Activated B cell treated with CpG ODN at 0.5 μM for 24 hours (primary cell): Measurements from ENCODE around the gene HOXA10. TPM values are rescaled to one million over a fixed set of nuclear protein-coding genes. Genes with fewer than 3 reads are reported as not detected.
A peak's percentile ranks its signal among the peaks of the same experiment; 100 is the strongest.

Experiments
- ATAC-seq: fragments of 200-7000 bp; cut with Tn5 transposase; one replicate; pipeline ENCODE4 v1.10.0; 2021; ENCODE audit warnings: low read depth, mild to moderate bottlenecking, moderate library complexity
- CTCF ChIA-PET: fragments of 350-600 bp; sonication (Branson Sonifier 250); formaldehyde crosslinking; loops from one replicate; lab custom pipeline; 2021; ENCODE audit warnings: antibody characterized with exemption; lab: Charles Lee
- POLR2A ChIA-PET: fragments of 350-600 bp; sonication (Branson Sonifier 250); formaldehyde crosslinking; loops from one replicate; lab custom pipeline; 2021; ENCODE audit warnings: antibody characterized with exemption; lab: Charles Lee
- DNase-seq: peaks from one replicate; pipeline ENCODE4 v3.0.0; 2022
- H3K27ac Mint-ChIP-seq: one replicate; pipeline ENCODE4 v1.8.0; 2020; ENCODE audit warnings: mixed read lengths
- H3K27me3 Mint-ChIP-seq: one replicate; pipeline ENCODE4 v1.8.0; 2021; ENCODE audit warnings: mixed read lengths
- H3K36me3 Mint-ChIP-seq: one replicate; pipeline ENCODE4 v1.8.0; 2021; ENCODE audit warnings: low read depth, mixed read lengths
- H3K4me1 Mint-ChIP-seq: one replicate; pipeline ENCODE4 v1.8.0; 2021; ENCODE audit warnings: mixed read lengths
- H3K4me3 Mint-ChIP-seq: one replicate; pipeline ENCODE4 v1.8.0; 2020; ENCODE audit warnings: mild to moderate bottlenecking, mixed read lengths
- H3K9me3 Mint-ChIP-seq: one replicate; pipeline ENCODE4 v1.8.0; 2020; ENCODE audit warnings: mixed read lengths
- CTCF ChIP-seq: fragments of 200-600 bp; IDR thresholded peaks from one replicate; pipeline ENCODE4 v1.8.0; 2022; ENCODE audit warnings: antibody characterized with exemption, mild to moderate bottlenecking
- intact Hi-C: fragments of 100-400 bp; cut with micrococcal nuclease; formaldehyde crosslinking; loops from one replicate; pipeline ENCODE4 v1.15.1; 2024
- total RNA-seq: library from RNA; stranded (reverse); gene quantifications from 2 replicates; pipeline ENCODE4 v1.2.3, GENCODE V29; 2022

Gene HOXA10
- total RNA-seq, result 0.24 TPM in 1 of 2 replicates, not detected in the other

GRCh38 chr7:27173956-27174873 lies at the start of gene HOXA10:
Gene HOXA10, minus strand, starts transcription at chr7:27174320. Its CDS starts 14 bp downstream, at chr7:27174306.
- ATAC-seq (no peak), DNase-seq (peak; percentile 17)
- intact Hi-C loops, result loop anchor here (1.0 kb wide), 2 partner anchors 10 to 23 kb away; no protein-coding TSS in a partner anchor
- ChIA-PET POLR2A (interaction anchor here (1.7 kb wide), 1 partner anchor 9 kb away, joined by 6 read pairs; no protein-coding TSS in a partner anchor), CTCF (no interaction called here)
- Mint-ChIP-seq H3K27me3 (peaks cover 55% of the 10 kb centered on the region), H3K27ac (no peak within 1 kb of the TSS), H3K4me1 (peaks cover 16% of the 10 kb centered on the region), H3K9me3 (no peaks in the 10 kb centered on the region), H3K4me3 (peak within 1 kb of the TSS; percentile 55), H3K36me3 (no peaks in the 10 kb centered on the region)
- TF ChIP-seq CTCF, result no peak

GRCh38 chr7:27221201-27221797 lies 47.2 kb upstream of the HOXA10 start:
- no peak overlapping the region for H3K27ac Mint-ChIP-seq
- no peak overlapping the region for H3K4me3 Mint-ChIP-seq
- H3K4me1 Mint-ChIP-seq, result peaks cover 16% of the 10 kb centered on the region
- TF ChIP-seq CTCF, result no peak
- CTCF ChIA-PET, result no interaction called here
- H3K27me3 Mint-ChIP-seq, result peaks cover 62% of the 10 kb centered on the region
- H3K36me3 Mint-ChIP-seq, result no peaks in the 10 kb centered on the region
- ATAC-seq (no peak), DNase-seq (no peak)
- no peaks in the 10 kb centered on the region for H3K9me3 Mint-ChIP-seq
- POLR2A ChIA-PET, result no interaction called here
- intact Hi-C loops, result no loop called here

DNA sequence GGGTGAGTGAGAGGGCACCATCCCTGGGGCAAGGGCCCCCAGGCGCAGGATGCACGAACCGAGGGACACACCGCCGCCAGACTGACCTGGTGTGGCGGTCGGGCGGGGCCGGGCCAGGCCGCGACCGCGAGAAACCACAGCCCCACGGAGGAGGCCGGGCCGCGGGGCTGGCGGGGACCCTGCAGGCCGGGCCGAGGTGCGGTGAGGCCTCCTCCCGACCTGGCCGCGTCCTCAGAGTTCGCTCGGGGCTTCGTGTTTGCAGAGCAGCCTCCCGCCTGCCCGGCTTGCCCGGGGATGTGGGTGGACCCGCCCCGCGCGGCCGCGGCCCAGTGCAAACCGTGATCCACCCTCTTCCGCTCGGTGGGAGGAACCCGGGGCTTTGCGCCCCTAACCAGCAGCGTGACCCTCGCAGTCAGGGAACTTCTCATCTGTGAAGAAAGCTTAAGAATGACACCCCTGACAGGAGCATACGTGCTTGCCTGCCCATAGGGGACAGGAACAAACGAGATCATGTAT lies 46.4 kb upstream of the HOXA10 start:
- Mint-ChIP-seq H3K27me3 (peaks cover 70% of the 10 kb centered on the region), H3K9me3 (no peaks in the 10 kb centered on the region), H3K4me3 (peak overlapping the region; percentile 48), H3K27ac (no peak overlapping the region), H3K36me3 (no peaks in the 10 kb centered on the region), H3K4me1 (peaks cover 16% of the 10 kb centered on the region)
- intact Hi-C loops, result no loop called here
- ATAC-seq (peak; percentile 10), DNase-seq (no peak)
- CTCF ChIA-PET, result interaction anchor here (0.9 kb wide), 1 partner anchor 19 kb away, joined by 3 read pairs; no protein-coding TSS in a partner anchor
- POLR2A ChIA-PET, result no interaction called here
- TF ChIP-seq CTCF, result no peak

DNA sequence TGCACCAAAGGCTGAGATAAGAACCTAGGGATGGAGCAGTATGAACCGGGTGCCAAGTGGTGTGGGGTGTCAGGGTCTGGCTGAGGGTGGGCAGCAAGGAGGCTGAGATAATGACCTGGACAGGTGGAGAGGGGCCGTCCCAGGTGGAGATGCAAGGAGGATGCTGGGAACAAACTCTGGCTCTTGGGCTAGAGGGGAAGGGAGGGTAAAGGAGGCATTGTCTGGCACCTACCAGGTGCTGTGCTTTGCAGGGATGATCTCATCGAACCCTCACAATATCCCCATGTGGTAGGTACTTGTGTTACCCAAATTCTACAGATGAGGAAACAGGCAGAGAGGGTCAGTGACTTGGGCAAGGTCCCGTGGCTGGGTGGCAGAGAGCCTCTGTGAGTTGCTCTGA lies 45.7 kb upstream of the HOXA10 start:
- CTCF ChIA-PET, result interaction anchor here (0.9 kb wide), 1 partner anchor 18 kb away, joined by 3 read pairs; no protein-coding TSS in a partner anchor
- Mint-ChIP-seq H3K9me3 (no peaks in the 10 kb centered on the region), H3K27ac (no peak overlapping the region)

More for the DNA sequence above, 45.7 kb upstream of the HOXA10 start:
- Mint-ChIP-seq H3K4me3 (no peak overlapping the region), H3K27me3 (peaks cover 67% of the 10 kb centered on the region), H3K4me1 (peaks cover 14% of the 10 kb centered on the region), H3K36me3 (no peaks in the 10 kb centered on the region)
- no peak for DNase-seq
- no peak for ATAC-seq
- POLR2A ChIA-PET, result no interaction called here
- TF ChIP-seq CTCF, result no peak
- intact Hi-C loops, result no loop called here
